Gastrocnemius medialis (tissue), 4 donors: ENCODE data around the gene KCTD16.

Experiments
- POLR2A ChIP-seq, 2 donors: fragments of 450-650 bp; IDR thresholded peaks; one replicate each; pipeline ENCODE4 v1.6.1; 2017; ENCODE audit warnings: antibody characterized with exemption in 2 of 2, mild to moderate bottlenecking in 2 of 2, moderate library complexity in 2 of 2
- TF ChIP-seq, protein P1 (sequence below), 5 experiments: fragments of 450-650 bp in 3 of 5; fragments of 200-600 bp in 2 of 5; sonication (generic) in 2 of 5; IDR thresholded peaks in 4 of 5; conservative IDR thresholded peaks in 1 of 5; 1 replicate in 4 of 5; 2 replicates in 1 of 5; pipeline ENCODE4 v1.5.1; 2016 to 2019; ENCODE audit warnings: antibody characterized with exemption in 5 of 5, mild to moderate bottlenecking in 3 of 5, moderate library complexity in 3 of 5

DNA sequence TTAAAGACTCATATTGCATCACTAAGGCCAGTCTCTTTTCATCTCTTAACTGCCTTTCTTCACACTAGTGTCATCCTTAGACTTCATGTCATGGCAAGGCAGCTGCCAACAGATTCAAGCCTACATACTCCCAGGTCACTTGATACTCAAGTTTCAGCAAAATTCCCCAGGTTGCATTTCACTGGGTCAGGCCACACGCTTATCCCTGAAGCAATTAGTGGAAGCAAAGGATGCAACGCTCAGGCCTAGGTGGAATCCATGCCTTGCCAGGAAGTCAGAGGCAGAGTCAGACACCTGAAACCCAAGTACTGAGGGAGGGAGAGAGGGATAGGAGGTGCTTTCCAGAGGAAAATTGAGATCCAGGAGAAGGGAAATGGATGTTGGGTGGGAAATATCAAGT lies 29.1 kb upstream of the KCTD16 start:
- TF ChIP-seq, protein P1, sequence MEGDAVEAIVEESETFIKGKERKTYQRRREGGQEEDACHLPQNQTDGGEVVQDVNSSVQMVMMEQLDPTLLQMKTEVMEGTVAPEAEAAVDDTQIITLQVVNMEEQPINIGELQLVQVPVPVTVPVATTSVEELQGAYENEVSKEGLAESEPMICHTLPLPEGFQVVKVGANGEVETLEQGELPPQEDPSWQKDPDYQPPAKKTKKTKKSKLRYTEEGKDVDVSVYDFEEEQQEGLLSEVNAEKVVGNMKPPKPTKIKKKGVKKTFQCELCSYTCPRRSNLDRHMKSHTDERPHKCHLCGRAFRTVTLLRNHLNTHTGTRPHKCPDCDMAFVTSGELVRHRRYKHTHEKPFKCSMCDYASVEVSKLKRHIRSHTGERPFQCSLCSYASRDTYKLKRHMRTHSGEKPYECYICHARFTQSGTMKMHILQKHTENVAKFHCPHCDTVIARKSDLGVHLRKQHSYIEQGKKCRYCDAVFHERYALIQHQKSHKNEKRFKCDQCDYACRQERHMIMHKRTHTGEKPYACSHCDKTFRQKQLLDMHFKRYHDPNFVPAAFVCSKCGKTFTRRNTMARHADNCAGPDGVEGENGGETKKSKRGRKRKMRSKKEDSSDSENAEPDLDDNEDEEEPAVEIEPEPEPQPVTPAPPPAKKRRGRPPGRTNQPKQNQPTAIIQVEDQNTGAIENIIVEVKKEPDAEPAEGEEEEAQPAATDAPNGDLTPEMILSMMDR (IDR thresholded peaks at IDR 0.05 in 4 of 5, conservative IDR thresholded peaks at IDR 0.05 in 1 of 5) = no peak
- no peak for TF ChIP-seq POLR2A (IDR thresholded peaks at IDR 0.05)
